K562 (cell line): ENCODE measurements around the gene PAM. TPM values are rescaled to one million over a fixed set of nuclear protein-coding genes. Genes with fewer than 3 reads are reported as not detected.

Experiments used
- ATAC-seq: fragments of 200-7000 bp; cut with Tn5 transposase; 3 replicates; pipeline ENCODE4 v1.9.1; 2020; ENCODE audit warnings: moderate library complexity
- BruUV-seq: library from RNA; stranded (reverse); fragments of 400-500 nt; replicated peaks from 2 replicates; lab custom pipeline; 2021; lab: Mats Ljungman, UMichigan
- CTCF ChIA-PET: fragments of 300-600 bp; formaldehyde crosslinking; extraction: SDS; loops from one replicate; lab custom pipeline; 2021; ENCODE audit warnings: low intra/inter-chr PET ratio; lab: Yijun Ruan, JAX
- POLR2A ChIA-PET: fragments of 300-600, 350-650 bp; sonication (Branson Sonifier 250); formaldehyde crosslinking; extraction: SDS; loops from one replicate; lab custom pipeline; 2021; ENCODE audit warnings: antibody characterized with exemption, inconsistent platforms; lab: Yijun Ruan, JAX
- DNase-seq, 4 experiments: peaks; one replicate each; pipeline versions ENCODE4 v3.0.0 to v3.0.0-alpha.2; 2011 to 2018; ENCODE audit warnings: low spot score in 3 of 4, mixed read lengths in 3 of 4; ENCODE audit errors: extremely low read depth in 1 of 4
- FAIRE-seq: peaks from 2 replicates; lab custom pipeline; 2011; peaks lifted over from hg19 to GRCh38; lab: Jason Lieb, UNC
- H2AFZ ChIP-seq: 2 replicates; pipeline ENCODE4 v1.6.0; 2011; ENCODE audit warnings: low read depth, low read length, control low read depth, inconsistent platforms
- H3K27ac ChIP-seq: fragments of 200-600 bp; 3 replicates; pipeline ENCODE4 v1.8.0; 2011; ENCODE audit warnings: low read depth, mild to moderate bottlenecking, control low read depth, inconsistent platforms, low read length, moderate library complexity, mixed read lengths; ENCODE audit errors: extremely low read depth
- H3K27me3 ChIP-seq, 2 experiments: fragments of 300-600 bp in 1 of 2; 2 replicates in 1 of 2; 3 replicates in 1 of 2; pipeline versions ENCODE4 v1.6.0 to v1.8.0; 2011; ENCODE audit warnings: inconsistent platforms in 2 of 2, low read length in 2 of 2, mild to moderate bottlenecking in 1 of 2, mixed read lengths in 1 of 2, moderate library complexity in 1 of 2; ENCODE audit not compliant: control insufficient read depth in 2 of 2, insufficient read depth in 2 of 2
- H3K36me3 ChIP-seq: fragments of 300-600 bp; 3 replicates; pipeline ENCODE4 v1.8.0; 2011; ENCODE audit warnings: mild to moderate bottlenecking, low read length, inconsistent platforms; ENCODE audit not compliant: control insufficient read depth, insufficient read depth
- H3K4me1 ChIP-seq, 2 experiments: fragments of 200-600 bp in 1 of 2; replicated peaks in 1 of 2; 2 replicates in 1 of 2; 3 replicates in 1 of 2; pipeline versions ENCODE4 v1.5.1 to v1.8.0; 2011; ENCODE audit warnings: inconsistent platforms in 2 of 2, low read length in 2 of 2, mild to moderate bottlenecking in 1 of 2, mixed read lengths in 1 of 2, moderate library complexity in 1 of 2; ENCODE audit not compliant: control insufficient read depth in 2 of 2, insufficient read depth in 2 of 2
- H3K4me2 ChIP-seq: 2 replicates; pipeline ENCODE4 v1.6.1; 2011; ENCODE audit warnings: low read length, control low read depth, inconsistent platforms, mixed read lengths; ENCODE audit not compliant: insufficient read depth
- H3K4me3 ChIP-seq: fragments of 200-600 bp; sonication (generic), shearing (Covaris generic); 2 replicates; pipeline ENCODE4 v1.5.1; 2016; ENCODE audit warnings: control low read depth, inconsistent platforms
- H3K79me2 ChIP-seq: fragments of 200-600 bp; 3 replicates; pipeline ENCODE4 v1.8.0; 2011; ENCODE audit warnings: low read length, inconsistent platforms; ENCODE audit not compliant: control insufficient read depth, insufficient read depth
- H3K9ac ChIP-seq, 2 experiments: 2 replicates each; pipeline versions ENCODE4 v1.6.0 to v1.6.1; 2011; ENCODE audit warnings: low read depth in 2 of 2, low read length in 2 of 2, control low read depth in 1 of 2, inconsistent platforms in 1 of 2, mild to moderate bottlenecking in 1 of 2, mixed read lengths in 1 of 2; ENCODE audit not compliant: insufficient read depth in 1 of 2
- H3K9me1 ChIP-seq: one replicate; pipeline ENCODE4 v1.6.0; 2011; ENCODE audit warnings: inconsistent platforms, mild to moderate bottlenecking, low read length, moderate library complexity; ENCODE audit not compliant: control insufficient read depth, insufficient read depth
- H3K9me3 ChIP-seq: replicated peaks from 2 replicates; pipeline ENCODE4 v1.5.1; 2011; ENCODE audit warnings: low read depth, low read length, inconsistent platforms; ENCODE audit not compliant: control insufficient read depth, insufficient read depth
- H4K20me1 ChIP-seq: replicated peaks from 2 replicates; pipeline ENCODE4 v1.6.1; 2011; ENCODE audit warnings: low read length, inconsistent platforms, mixed read lengths; ENCODE audit not compliant: control insufficient read depth, insufficient read depth
- C11orf30 ChIP-seq: fragments of 450-650 bp; IDR thresholded peaks from 2 replicates; pipeline ENCODE4 v1.6.1; 2016; ENCODE audit warnings: low read depth, mild to moderate bottlenecking
- MAFF ChIP-seq: IDR thresholded peaks from 2 replicates; pipeline ENCODE4 v1.6.1; 2012; ENCODE audit warnings: low read length, improper control_type of control experiment
- MAFG ChIP-seq: fragments of 450-650 bp; conservative IDR thresholded peaks from 2 replicates; pipeline ENCODE4 v1.6.1; 2016; ENCODE audit warnings: missing genetic modification characterization, missing compliant biosample characterization
- NR2C1 ChIP-seq, 2 experiments: fragments of 450-650 bp; IDR thresholded peaks; 2 replicates each; pipeline ENCODE4 v1.6.1; 2017; ENCODE audit warnings: mild to moderate bottlenecking in 2 of 2, antibody characterized with exemption in 1 of 2, inconsistent platforms in 1 of 2, missing compliant biosample characterization in 1 of 2, missing genetic modification characterization in 1 of 2
- TAL1 ChIP-seq: fragments of 450-650 bp; IDR thresholded peaks from 2 replicates; pipeline ENCODE4 v1.6.1; 2016; ENCODE audit warnings: mild to moderate bottlenecking
- ZNF224 ChIP-seq: sonication (generic); formaldehyde crosslinking; IDR thresholded peaks from 2 replicates; pipeline ENCODE4 v1.8.0; 2022; ENCODE audit warnings: mild to moderate bottlenecking, missing genetic modification reagents
- ZNF316 ChIP-seq: fragments of 450-650 bp; IDR thresholded peaks from 2 replicates; pipeline ENCODE4 v1.6.1; 2016
- WGBS: fragments of 100-300 bp; shearing (Covaris generic); methylation state at CpG from one replicate; pipeline ENCODE4 v1.1.6; 2016; ENCODE audit warnings: low coverage, mixed read lengths; ENCODE audit not compliant: insufficient coverage; ENCODE audit errors: missing lambda C conversion rate; 5-methylcytosine and 5-hydroxymethylcytosine counted together
- in situ Hi-C: fragments of 300-500 bp; cut with MboI; formaldehyde crosslinking; loops from 4 replicates; pipeline ENCODE4 v1.15.0; 2018; ENCODE audit warnings: inconsistent platforms, mixed read lengths
- intact Hi-C: fragments of 100-400 bp; cut with micrococcal nuclease; formaldehyde crosslinking; loops from 2 replicates; pipeline ENCODE4 v1.14.2; 2022
- polyA plus RNA-seq, 8 experiments: library from polyadenylated mRNA; depleted of rRNA in 4 of 8; stranded (reverse) in 5 of 8; unstranded in 3 of 8; fragments of >200 nt; fragmentation: Nextera tagmentation in 2 of 8; fragmentation: Illumina TruSeq in 1 of 8; extraction: Ambion mirVana in 2 of 8; extraction: Trizol in 1 of 8; gene quantifications; 2 replicates each; pipeline versions ENCODE4 v1.2.1 to v1.2.3, GENCODE V29; 2011 to 2014; ENCODE audit warnings: inconsistent platforms in 1 of 8, missing spikeins in 1 of 8
- total RNA-seq, 7 experiments: library from RNA; depleted of rRNA in 6 of 7; stranded (reverse); fragments of >200 nt in 6 of 7; fragmentation: Illumina TruSeq in 2 of 7; extraction: Trizol in 2 of 7; gene quantifications; 2 replicates each; pipeline versions ENCODE4 v1.2.1 to v1.2.3, GENCODE V29; 2011 to 2021; ENCODE audit warnings: low replicate concordance in 1 of 7

The PAM gene
- total and polyA plus RNA-seq, 9 of the 15 experiments (the other 6 are each of a cell fraction or from before 2014, with no cell fraction given): 0.39 to 3.1 (median 0.77) TPM

- no TSS peak for BruUV-seq
- Histone ChIP-seq H3K4me3 (no peak overlapping the region), H3K9ac (no peak overlapping the region), H3K27me3 (no peaks in the 10 kb centered on the region), H3K79me2 (no peaks in the 10 kb centered on the region), H3K27ac (no peak overlapping the region), H3K4me1 (no peaks in the 10 kb centered on the region), H3K4me2 (no peak overlapping the region), H4K20me1 (no peaks in the 10 kb centered on the region), H3K36me3 (no peaks in the 10 kb centered on the region), H3K9me1 (no peaks in the 10 kb centered on the region), H2AFZ (no peak overlapping the region), H3K9me3 (no peaks in the 10 kb centered on the region; the same call in 1 of the 2 replicates)
- no peak for FAIRE-seq
- POLR2A ChIA-PET: no interaction called here
- intact Hi-C loops: no loop called here
- TF ChIP-seq ZNF224 (no peak), C11orf30 (peak; percentile 48; the same call in 1 of the 2 replicates), TAL1 (no peak), ZNF316 (peak; percentile 51), MAFF (peak; percentile 31; the same call in 1 of the 2 replicates), MAFG (tag) (peak; percentile 27; the same call in 1 of the 2 replicates), NR2C1 (IDR thresholded peaks at IDR 0.05) (no peak), NR2C1 (tag; IDR thresholded peaks at IDR 0.05) (no peak)
- CTCF ChIA-PET: no interaction called here
- in situ Hi-C loops: no loop called here
- no peak for DNase-seq
- no peak for ATAC-seq
- WGBS: 24% methylated on average over 3 of the region's 3 CpGs
These were observed 220.5 kb downstream of the PAM start for GRCh38 chr5:102975457-102976182.
